Neutrophil (primary cell): ENCODE measurements around the gene CNTN4.

ENCODE experiments used
- H3K27ac ChIP-seq: fragments of 200-600 bp; sonication (generic); 2 replicates; pipeline ENCODE4 v1.5.1; 2016; ENCODE audit warnings: mild to moderate bottlenecking, moderate library complexity
- H3K27me3 ChIP-seq: fragments of 200-600 bp; sonication (generic); 2 replicates; pipeline ENCODE4 v1.6.0; 2016; ENCODE audit warnings: mild to moderate bottlenecking
- H3K36me3 ChIP-seq: fragments of 200-600 bp; sonication (generic); 2 replicates; pipeline ENCODE4 v1.5.1; 2017
- H3K4me1 ChIP-seq, 2 experiments: fragments of 200-600 bp in 1 of 2; sonication (generic) in 1 of 2; 1 replicate in 1 of 2; 2 replicates in 1 of 2; pipeline versions ENCODE4 v1.5.1 to v1.6.1; 2013 to 2016; ENCODE audit warnings: low read depth in 1 of 2, low read length in 1 of 2, mild to moderate bottlenecking in 1 of 2, moderate library complexity in 1 of 2; ENCODE audit not compliant: control insufficient read depth in 1 of 2, insufficient read depth in 1 of 2
- H3K4me3 ChIP-seq, 2 experiments: fragments of 200-600 bp in 1 of 2; sonication (generic) in 1 of 2; 1 replicate in 1 of 2; 2 replicates in 1 of 2; pipeline ENCODE4 v1.5.1; 2013 to 2016; ENCODE audit warnings: low read depth in 1 of 2, low read length in 1 of 2, mild to moderate bottlenecking in 1 of 2, moderate library complexity in 1 of 2
- H3K9me3 ChIP-seq: fragments of 200-600 bp; sonication (generic); 2 replicates; pipeline ENCODE4 v1.5.1; 2016
- TF ChIP-seq, protein P1 (sequence below): fragments of 200-600 bp; sonication (generic); IDR thresholded peaks from 2 replicates; pipeline ENCODE4 v1.5.1; 2016; ENCODE audit warnings: antibody characterized with exemption

CNTN4 gene

GRCh38 chr3:2603692-2604289 lies 505.1 kb downstream of the CNTN4 start:
- Histone ChIP-seq H3K9me3 (no peaks in the 10 kb centered on the region), H3K27ac (no peak overlapping the region), H3K27me3 (no peaks in the 10 kb centered on the region), H3K4me1 (no peaks in the 10 kb centered on the region), H3K4me3 (no peak overlapping the region), H3K36me3 (no peaks in the 10 kb centered on the region)
- TF ChIP-seq, protein P1, sequence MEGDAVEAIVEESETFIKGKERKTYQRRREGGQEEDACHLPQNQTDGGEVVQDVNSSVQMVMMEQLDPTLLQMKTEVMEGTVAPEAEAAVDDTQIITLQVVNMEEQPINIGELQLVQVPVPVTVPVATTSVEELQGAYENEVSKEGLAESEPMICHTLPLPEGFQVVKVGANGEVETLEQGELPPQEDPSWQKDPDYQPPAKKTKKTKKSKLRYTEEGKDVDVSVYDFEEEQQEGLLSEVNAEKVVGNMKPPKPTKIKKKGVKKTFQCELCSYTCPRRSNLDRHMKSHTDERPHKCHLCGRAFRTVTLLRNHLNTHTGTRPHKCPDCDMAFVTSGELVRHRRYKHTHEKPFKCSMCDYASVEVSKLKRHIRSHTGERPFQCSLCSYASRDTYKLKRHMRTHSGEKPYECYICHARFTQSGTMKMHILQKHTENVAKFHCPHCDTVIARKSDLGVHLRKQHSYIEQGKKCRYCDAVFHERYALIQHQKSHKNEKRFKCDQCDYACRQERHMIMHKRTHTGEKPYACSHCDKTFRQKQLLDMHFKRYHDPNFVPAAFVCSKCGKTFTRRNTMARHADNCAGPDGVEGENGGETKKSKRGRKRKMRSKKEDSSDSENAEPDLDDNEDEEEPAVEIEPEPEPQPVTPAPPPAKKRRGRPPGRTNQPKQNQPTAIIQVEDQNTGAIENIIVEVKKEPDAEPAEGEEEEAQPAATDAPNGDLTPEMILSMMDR: no peak

DNA sequence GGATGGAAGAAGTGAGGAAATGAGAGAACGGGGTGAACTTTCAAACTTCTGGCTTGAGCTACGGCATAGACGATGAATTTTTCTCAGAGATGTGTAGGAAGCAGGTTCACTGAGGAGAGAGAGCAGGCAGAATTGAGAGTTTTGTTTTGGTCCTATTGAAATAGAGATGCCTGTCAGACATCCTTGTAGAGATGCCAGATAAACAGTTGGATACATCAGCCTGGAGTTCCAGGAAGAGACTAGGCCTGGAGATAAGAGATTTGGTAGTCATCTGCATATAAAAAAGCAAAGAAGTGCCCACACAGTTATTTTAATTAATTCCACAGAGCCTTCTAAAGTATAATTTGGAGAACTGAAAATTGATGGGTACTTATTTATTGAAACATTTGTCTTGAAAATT lies 515.9 kb downstream of the CNTN4 start:
- no peaks in the 10 kb centered on the region for H3K27me3 ChIP-seq
- TF ChIP-seq, protein P1: no peak
- no peaks in the 10 kb centered on the region for H3K9me3 ChIP-seq
- H3K36me3 ChIP-seq: no peaks in the 10 kb centered on the region
- no peak overlapping the region for H3K27ac ChIP-seq
- H3K4me1 ChIP-seq: no peaks in the 10 kb centered on the region
- no peak overlapping the region for H3K4me3 ChIP-seq

GRCh38 chr3:2615080-2615479 lies 516.4 kb downstream of the CNTN4 start:
- H3K4me1 ChIP-seq: no peaks in the 10 kb centered on the region
- H3K27ac ChIP-seq: no peak overlapping the region
- H3K4me3 ChIP-seq: no peak overlapping the region
- TF ChIP-seq, protein P1: no peak
- no peaks in the 10 kb centered on the region for H3K36me3 ChIP-seq
- H3K27me3 ChIP-seq: no peaks in the 10 kb centered on the region
- H3K9me3 ChIP-seq: no peaks in the 10 kb centered on the region

- H3K4me1 ChIP-seq: no peaks in the 10 kb centered on the region
- H3K36me3 ChIP-seq: no peaks in the 10 kb centered on the region
- H3K9me3 ChIP-seq: no peaks in the 10 kb centered on the region
- TF ChIP-seq, protein P1: no peak
- H3K4me3 ChIP-seq: no peak overlapping the region
- H3K27me3 ChIP-seq: no peaks in the 10 kb centered on the region
- no peak overlapping the region for H3K27ac ChIP-seq
Observed at GRCh38 chr3:2623436-2623835, 524.8 kb downstream of the CNTN4 start.

GRCh38 chr3:2628117-2628516 lies 529.5 kb downstream of the CNTN4 start:
- TF ChIP-seq, protein P1: no peak
- H3K27ac ChIP-seq: no peak overlapping the region
- H3K27me3 ChIP-seq: no peaks in the 10 kb centered on the region
- H3K4me1 ChIP-seq: no peaks in the 10 kb centered on the region
- no peak overlapping the region for H3K4me3 ChIP-seq
- H3K9me3 ChIP-seq: no peaks in the 10 kb centered on the region
- no peaks in the 10 kb centered on the region for H3K36me3 ChIP-seq

DNA sequence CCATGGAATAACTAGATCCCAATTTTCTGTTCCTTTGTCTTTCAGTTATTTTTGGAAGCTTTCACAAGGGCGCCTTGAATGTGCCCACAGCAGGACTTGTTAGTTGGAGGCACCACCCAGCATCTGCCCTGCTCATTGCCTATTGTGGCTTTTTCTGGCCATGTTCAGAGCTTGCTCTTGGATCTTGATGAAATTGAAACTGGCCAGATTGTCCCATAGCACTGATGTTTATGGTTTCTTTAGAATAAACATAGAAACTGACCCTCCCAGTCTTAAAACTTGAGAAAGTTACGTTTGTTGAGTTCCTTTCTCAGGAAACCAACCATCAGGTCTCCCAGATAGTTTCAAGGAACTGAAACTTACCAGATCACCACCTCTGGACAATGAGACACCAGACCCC lies 536.8 kb downstream of the CNTN4 start:
- H3K9me3 ChIP-seq: no peaks in the 10 kb centered on the region
- no peak overlapping the region for H3K4me3 ChIP-seq
- no peaks in the 10 kb centered on the region for H3K4me1 ChIP-seq
- TF ChIP-seq, protein P1: no peak
- H3K36me3 ChIP-seq: no peaks in the 10 kb centered on the region
- H3K27ac ChIP-seq: no peak overlapping the region
- no peaks in the 10 kb centered on the region for H3K27me3 ChIP-seq
